GM12878 (cell line): ENCODE results near the gene PAPOLA.

Source experiments
- BCL11A ChIP-seq: IDR thresholded peaks from 2 replicates; pipeline ENCODE4 v1.6.1; 2011; ENCODE audit warnings: low read depth, low read length
- ESRRA ChIP-seq: IDR thresholded peaks from 2 replicates; pipeline ENCODE4 v1.6.1; 2012; ENCODE audit warnings: mild to moderate bottlenecking, low read length, improper control_type of control experiment
- NFIC ChIP-seq: IDR thresholded peaks from 2 replicates; pipeline ENCODE4 v1.6.1; 2012; ENCODE audit warnings: low read depth, mild to moderate bottlenecking, inconsistent platforms, low read length, moderate library complexity
- SPI1 ChIP-seq: IDR thresholded peaks from 2 replicates; pipeline ENCODE4 v1.6.1; 2011; ENCODE audit warnings: low read depth, mild to moderate bottlenecking, low read length, moderate library complexity, borderline replicate concordance; ENCODE audit not compliant: insufficient read depth
- ZBTB33 ChIP-seq: fragments of 450-650 bp; IDR thresholded peaks from 2 replicates; pipeline ENCODE4 v1.6.1; 2017; ENCODE audit warnings: mild to moderate bottlenecking
- ZNF24 ChIP-seq: fragments of 450-650 bp; IDR thresholded peaks from 2 replicates; pipeline ENCODE4 v1.6.1; 2017; ENCODE audit warnings: antibody characterized with exemption, mild to moderate bottlenecking
- ZNF274 ChIP-seq: IDR thresholded peaks from one replicate; pipeline ENCODE4 v1.8.0; 2011; ENCODE audit not compliant: insufficient read length, insufficient read depth

- no peak for TF ChIP-seq ESRRA
- no peak for TF ChIP-seq ZNF274
- TF ChIP-seq ZNF24: no peak
- TF ChIP-seq NFIC: no peak
- TF ChIP-seq SPI1: no peak
- no peak for TF ChIP-seq BCL11A
- no peak for TF ChIP-seq ZBTB33
These were observed 52.2 kb downstream of the PAPOLA start for GRCh38 chr14:96554315-96554910.
